ENCODE results near the gene CNTN4.
A peak's percentile ranks its signal among the peaks of the same experiment; 100 is the strongest.

CNTN4 gene

GRCh38 chr3:2153547-2153946, 54.9 kb downstream of the CNTN4 start:
- no peak for DNase-seq

- no peak for DNase-seq
Observed at GRCh38 chr3:2154621-2155020, 56.0 kb downstream of the CNTN4 start.

- peak in 1 of 2 experiments; percentile 2 for DNase-seq
Observed at GRCh38 chr3:2156244-2156847, 57.7 kb downstream of the CNTN4 start.

- no peak for DNase-seq
Observed at GRCh38 chr3:2158828-2159227, 60.2 kb downstream of the CNTN4 start.

GRCh38 chr3:2166552-2166951, 67.9 kb downstream of the CNTN4 start:
- no peak for DNase-seq

GRCh38 chr3:2172561-2173171, 74.0 kb downstream of the CNTN4 start:
- no peak for DNase-seq

GRCh38 chr3:2180634-2181033, 82.0 kb downstream of the CNTN4 start:
- no peak for DNase-seq

GRCh38 chr3:2198776-2199279, 100.2 kb downstream of the CNTN4 start:
- DNase-seq: no peak

- DNase-seq: no peak
Observed at GRCh38 chr3:2204054-2204453, 105.4 kb downstream of the CNTN4 start.

- DNase-seq: no peak
Observed at GRCh38 chr3:2205692-2206091, 107.0 kb downstream of the CNTN4 start.

- DNase-seq: no peak
Observed at GRCh38 chr3:2206536-2206935, 107.9 kb downstream of the CNTN4 start.

GRCh38 chr3:2211568-2211967, 112.9 kb downstream of the CNTN4 start:
- no peak for DNase-seq

- DNase-seq: no peak
Observed at GRCh38 chr3:2212206-2212605, 113.5 kb downstream of the CNTN4 start.

GRCh38 chr3:2218375-2218774, 119.7 kb downstream of the CNTN4 start:
- no peak for DNase-seq

GRCh38 chr3:2218816-2219215, 120.2 kb downstream of the CNTN4 start:
- no peak for DNase-seq

- no peak for DNase-seq
Observed at GRCh38 chr3:2236203-2236602, 137.5 kb downstream of the CNTN4 start.

GRCh38 chr3:2244137-2244536, 145.5 kb downstream of the CNTN4 start:
- no peak for DNase-seq

GRCh38 chr3:2246873-2247648, 148.4 kb downstream of the CNTN4 start:
- no peak for DNase-seq

- no peak for DNase-seq
Observed at GRCh38 chr3:2247831-2248230, 149.2 kb downstream of the CNTN4 start.

- DNase-seq: no peak
Observed at GRCh38 chr3:2250783-2251182, 152.1 kb downstream of the CNTN4 start.

GRCh38 chr3:2261747-2262146, 163.1 kb downstream of the CNTN4 start:
- DNase-seq: no peak

- DNase-seq: no peak
Observed at GRCh38 chr3:2262204-2262603, 163.5 kb downstream of the CNTN4 start.

- no peak for DNase-seq
Observed at GRCh38 chr3:2266606-2267005, 167.9 kb downstream of the CNTN4 start.

- DNase-seq: no peak
Observed at GRCh38 chr3:2268779-2269178, 170.1 kb downstream of the CNTN4 start.

Measured in NCI-H446 (cell line).